GM12892 (cell line): ENCODE data around the gene HSPB6. TPM values are rescaled to one million over a fixed set of nuclear protein-coding genes. Genes with fewer than 3 reads are reported as not detected.
A peak's percentile ranks its signal among the peaks of the same experiment; 100 is the strongest.
"Not testable (repeated sequence)": the region's sequence is repeated elsewhere in the genome, so short reads cannot be mapped to it uniquely, and the experiment has no call there.

Experiments
- DNase-seq: peaks from one replicate; pipeline ENCODE4 v3.0.0; 2011; ENCODE audit not compliant: insufficient read length
- FAIRE-seq: peaks from 2 replicates; lab custom pipeline; 2011; peaks lifted over from hg19 to GRCh38; lab: Jason Lieb, UNC
- POLR2A ChIP-seq: IDR thresholded peaks from 2 replicates; pipeline ENCODE4 v1.6.1; 2011; ENCODE audit warnings: low read depth, low read length, control low read depth
- POLR2AphosphoS5 ChIP-seq: IDR thresholded peaks from 2 replicates; pipeline ENCODE4 v1.6.1; 2011; ENCODE audit warnings: low read depth, low read length, control low read depth
- TAF1 ChIP-seq: IDR thresholded peaks from 2 replicates; pipeline ENCODE4 v1.6.1; 2011; ENCODE audit warnings: low read depth, mild to moderate bottlenecking, control low read depth, low read length, borderline replicate concordance
- polyA plus RNA-seq: library from polyadenylated mRNA; unstranded; fragments of >200 nt; gene quantifications from one replicate; pipeline ENCODE4 v1.2.1, GENCODE V29; 2012; ENCODE audit warnings: missing spikeins, inconsistent platforms; ENCODE audit not compliant: missing spikeins

The HSPB6 gene
- polyA plus RNA-seq = not detected

DNA sequence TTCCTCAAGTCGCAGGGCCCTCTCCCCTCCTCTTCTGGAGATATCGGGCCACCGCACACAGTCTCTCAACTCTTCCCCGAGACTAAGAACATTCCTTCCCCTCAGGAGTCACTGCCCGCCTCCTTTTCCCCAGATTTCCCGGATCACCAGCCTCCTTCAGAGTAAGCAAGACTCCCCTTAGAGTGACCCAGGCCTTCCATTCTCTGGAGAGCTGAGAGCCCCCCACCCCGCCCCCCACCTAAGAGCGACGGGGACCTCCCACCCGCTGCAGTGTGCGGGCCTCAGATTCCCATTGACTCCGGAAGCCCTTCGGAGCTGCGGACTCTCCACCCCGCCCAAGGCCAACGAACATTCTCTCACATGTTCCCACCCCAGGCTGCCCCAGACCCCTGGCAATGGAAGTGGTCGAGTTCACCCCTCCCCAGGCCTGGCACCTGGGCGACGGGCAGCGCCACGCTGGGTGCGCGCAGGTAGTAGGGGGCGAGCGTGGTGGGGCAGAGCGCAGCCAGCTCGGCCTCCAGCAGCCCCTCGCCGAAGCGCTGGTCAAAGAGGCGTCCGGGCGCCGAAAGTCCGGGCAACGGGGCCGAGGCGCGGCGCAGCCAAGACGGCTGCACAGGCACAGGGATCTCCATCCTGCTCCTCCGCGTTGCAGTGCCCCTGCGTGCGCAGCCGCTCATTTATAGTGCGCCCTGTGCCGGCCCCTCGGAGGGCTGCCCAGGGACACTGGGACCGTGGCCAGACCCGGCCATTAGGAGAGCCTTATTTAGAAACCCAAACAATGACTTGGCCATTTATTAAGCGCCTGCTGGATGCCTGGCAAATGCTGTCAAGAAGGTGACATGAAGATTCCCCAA, at the start of gene HSPB6:
Gene HSPB6, minus strand, starts transcription at position 653 of the 854 bp plus-strand sequence. Its CDS starts 21 bp downstream, at position 632.
- FAIRE-seq (no peak), DNase-seq (no peak)
- TF ChIP-seq POLR2A = no peak
- TF ChIP-seq POLR2AphosphoS5 = no peak
- TF ChIP-seq TAF1 = no peak

- DNase-seq (no peak), FAIRE-seq (no peak)
- TF ChIP-seq POLR2AphosphoS5 (no peak), TAF1 (no peak), POLR2A (no peak)
Measured at GRCh38 chr19:35806597-35806996, 49.8 kb upstream of the HSPB6 start.

- TF ChIP-seq TAF1 (no peak), POLR2A (no peak), POLR2AphosphoS5 (no peak)
- DNase-seq = no peak
- no peak for FAIRE-seq
Measured at GRCh38 chr19:35805526-35806102, 48.8 kb upstream of the HSPB6 start.

GRCh38 chr19:35801828-35802227, 45.0 kb upstream of the HSPB6 start:
- FAIRE-seq (no peak), DNase-seq (no peak)
- TF ChIP-seq TAF1 (no peak), POLR2AphosphoS5 (no peak), POLR2A (no peak)

DNA sequence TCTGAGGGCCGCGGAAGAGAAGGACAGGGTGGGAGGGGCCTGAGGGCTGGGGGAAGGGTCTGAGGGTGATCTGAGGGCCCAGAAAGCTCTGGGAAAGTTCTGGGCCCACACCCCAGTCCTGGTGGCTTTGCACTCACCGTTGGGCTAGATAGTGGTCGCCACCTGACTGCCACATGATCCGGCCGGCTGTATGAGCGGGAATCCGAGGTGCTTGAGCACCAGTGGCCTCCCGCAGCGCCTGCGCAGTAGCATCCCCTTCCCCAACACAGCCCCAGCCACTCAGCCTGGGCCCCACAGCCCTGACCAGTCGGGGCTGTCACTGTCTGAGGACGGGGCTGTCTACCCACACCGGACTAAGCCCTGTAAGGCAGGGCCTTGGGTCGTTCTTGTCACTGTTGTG, 40.8 kb upstream of the HSPB6 start:
- no peak for TF ChIP-seq TAF1
- TF ChIP-seq POLR2A = no peak
- no peak for TF ChIP-seq POLR2AphosphoS5
- DNase-seq (peak; percentile 20), FAIRE-seq (no peak)

GRCh38 chr19:35796645-35797542, 40.1 kb upstream of the HSPB6 start:
- FAIRE-seq (no peak), DNase-seq (no peak)
- TF ChIP-seq TAF1 = no peak
- no peak for TF ChIP-seq POLR2AphosphoS5
- no peak for TF ChIP-seq POLR2A

- DNase-seq, FAIRE-seq: not testable (repeated sequence)
Measured at GRCh38 chr19:35795564-35795963, 38.7 kb upstream of the HSPB6 start.

DNA sequence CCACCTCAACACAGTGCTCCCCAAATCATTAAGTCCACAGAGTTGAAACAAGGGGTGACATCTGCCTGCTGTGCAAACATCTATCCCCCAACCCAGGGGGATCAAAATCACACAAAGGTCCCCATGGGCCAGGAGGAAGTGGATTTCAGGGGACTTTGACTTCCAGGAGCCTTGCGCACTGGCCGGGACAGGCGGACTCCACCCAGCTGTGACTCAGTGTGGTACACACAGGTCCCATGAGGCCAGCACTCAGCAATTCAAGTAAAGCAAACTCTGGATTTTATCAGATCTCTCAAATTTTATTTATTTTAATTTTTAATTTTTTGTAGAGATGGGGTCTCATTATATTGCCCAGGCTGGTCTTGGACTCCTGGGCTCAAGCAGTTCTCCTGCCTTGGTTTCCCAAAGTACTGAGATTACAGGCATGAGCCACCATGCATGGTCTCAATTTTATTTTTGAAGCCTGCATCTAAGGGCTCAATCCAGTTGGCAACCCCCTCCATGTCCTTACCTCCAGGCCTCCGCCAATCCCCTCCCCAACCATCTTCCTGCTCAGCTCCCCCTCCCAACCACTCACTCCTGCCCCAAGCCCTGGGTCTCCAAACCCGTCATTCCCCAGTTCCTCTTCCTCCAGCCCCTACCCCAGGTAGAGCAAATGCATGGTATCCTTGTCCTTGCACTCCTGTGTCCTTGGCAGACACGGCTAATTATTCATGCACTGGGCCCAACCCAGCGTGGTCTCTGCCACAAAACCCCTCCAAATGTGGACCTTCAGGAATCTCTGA, 36.7 kb upstream of the HSPB6 start:
- DNase-seq = no peak
- TF ChIP-seq TAF1 = no peak
- TF ChIP-seq POLR2AphosphoS5 = no peak
- no peak for TF ChIP-seq POLR2A
- no peak for FAIRE-seq

GRCh38 chr19:35792888-35793287, 36.1 kb upstream of the HSPB6 start:
- TF ChIP-seq TAF1 (no peak), POLR2AphosphoS5 (no peak), POLR2A (no peak)
- FAIRE-seq (no peak), DNase-seq (no peak)

- DNase-seq = no peak
- FAIRE-seq = no peak
- TF ChIP-seq POLR2A (no peak), TAF1 (no peak), POLR2AphosphoS5 (no peak)
Measured at GRCh38 chr19:35792312-35792711, 35.5 kb upstream of the HSPB6 start.
